HG03108 (cell line): ENCODE measurements around the gene NUP205.
"Not testable (repeated sequence)": the region's sequence is repeated elsewhere in the genome, so short reads cannot be mapped to it uniquely, and the experiment has no call there.

Experiments used
- ATAC-seq: cut with Tn5 transposase; IDR thresholded peaks from one replicate; pipeline ENCODE4 v1.9.1; 2021; ENCODE audit warnings: moderate library complexity; ENCODE audit not compliant: unreplicated experiment

Gene NUP205

GRCh38 chr7:135666156-135666555 is 108.4 kb downstream of the NUP205 start:
- ATAC-seq, result no peak

- no peak for ATAC-seq
Observed at GRCh38 chr7:135666846-135667245, 109.1 kb downstream of the NUP205 start.

GRCh38 chr7:135667626-135668025 is 109.9 kb downstream of the NUP205 start:
- ATAC-seq, result not testable (repeated sequence)

GRCh38 chr7:135668852-135669395 is 111.2 kb downstream of the NUP205 start:
- ATAC-seq, result not testable (repeated sequence)

- no peak for ATAC-seq
Observed at GRCh38 chr7:135669774-135670173, 112.1 kb downstream of the NUP205 start.

GRCh38 chr7:135670179-135670578 is 112.5 kb downstream of the NUP205 start:
- no peak for ATAC-seq

GRCh38 chr7:135672560-135673359 is 115.0 kb downstream of the NUP205 start:
- ATAC-seq, result peak; percentile 59

- ATAC-seq, result no peak
Observed at GRCh38 chr7:135673360-135673706, 115.6 kb downstream of the NUP205 start.

GRCh38 chr7:135678612-135679575 is 121.2 kb downstream of the NUP205 start:
- ATAC-seq, result no peak

GRCh38 chr7:135681762-135682161 is 124.0 kb downstream of the NUP205 start:
- no peak for ATAC-seq

- no peak for ATAC-seq
Observed at GRCh38 chr7:135682191-135682590, 124.5 kb downstream of the NUP205 start.

GRCh38 chr7:135683609-135684008 is 125.9 kb downstream of the NUP205 start:
- ATAC-seq, result no peak

GRCh38 chr7:135684136-135684535 is 126.4 kb downstream of the NUP205 start:
- ATAC-seq, result no peak

- ATAC-seq, result no peak
Observed at GRCh38 chr7:135684699-135685098, 127.0 kb downstream of the NUP205 start.

- ATAC-seq, result no peak
Observed at GRCh38 chr7:135685306-135686084, 127.8 kb downstream of the NUP205 start.

GRCh38 chr7:135687466-135687865 is 129.7 kb downstream of the NUP205 start:
- no peak for ATAC-seq

GRCh38 chr7:135690566-135690965 is 132.8 kb downstream of the NUP205 start:
- ATAC-seq, result no peak

- no peak for ATAC-seq
Observed at GRCh38 chr7:135692055-135692454, 134.3 kb downstream of the NUP205 start.

- ATAC-seq, result not testable (repeated sequence)
Observed at GRCh38 chr7:135692606-135693005, 134.9 kb downstream of the NUP205 start.

GRCh38 chr7:135693558-135693957 is 135.8 kb downstream of the NUP205 start:
- ATAC-seq, result no peak
